Esophagus squamous epithelium (tissue), 4 donors: ENCODE results near the gene GATB.

Experiments
- POLR2A ChIP-seq, 4 donors: fragments of 450-650 bp; IDR thresholded peaks; one replicate each; pipeline ENCODE4 v1.6.1; 2017; ENCODE audit warnings: antibody characterized with exemption in 4 of 4, mild to moderate bottlenecking in 4 of 4, moderate library complexity in 3 of 4
- TF ChIP-seq, protein P1 (sequence below), 6 experiments: fragments of 450-650 bp in 4 of 6; fragments of 200-600 bp in 2 of 6; sonication (generic) in 2 of 6; IDR thresholded peaks; one replicate each; pipeline ENCODE4 v1.5.1; 2016 to 2019; ENCODE audit warnings: antibody characterized with exemption in 6 of 6, mild to moderate bottlenecking in 4 of 6, moderate library complexity in 4 of 6

DNA sequence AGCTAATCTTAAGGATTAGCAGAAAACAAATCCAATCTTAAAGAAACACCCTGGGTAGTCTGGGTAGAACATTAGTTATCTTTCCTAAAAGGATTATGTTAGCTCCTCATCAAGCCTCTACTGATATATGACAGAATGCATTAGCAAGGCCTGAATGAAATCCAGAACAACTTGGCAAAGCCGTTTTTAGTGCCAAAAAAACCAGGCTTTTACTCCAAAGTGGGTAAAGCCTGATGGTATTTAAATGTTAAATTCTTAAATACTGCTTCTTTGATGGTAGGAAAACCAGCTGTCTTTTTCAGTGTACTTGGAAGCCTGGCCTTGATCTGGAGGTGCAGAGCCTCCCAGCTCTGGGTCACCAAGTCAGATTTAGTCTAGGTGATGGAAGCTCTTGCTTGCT lies 120.4 kb downstream of the GATB start:
- TF ChIP-seq, protein P1, sequence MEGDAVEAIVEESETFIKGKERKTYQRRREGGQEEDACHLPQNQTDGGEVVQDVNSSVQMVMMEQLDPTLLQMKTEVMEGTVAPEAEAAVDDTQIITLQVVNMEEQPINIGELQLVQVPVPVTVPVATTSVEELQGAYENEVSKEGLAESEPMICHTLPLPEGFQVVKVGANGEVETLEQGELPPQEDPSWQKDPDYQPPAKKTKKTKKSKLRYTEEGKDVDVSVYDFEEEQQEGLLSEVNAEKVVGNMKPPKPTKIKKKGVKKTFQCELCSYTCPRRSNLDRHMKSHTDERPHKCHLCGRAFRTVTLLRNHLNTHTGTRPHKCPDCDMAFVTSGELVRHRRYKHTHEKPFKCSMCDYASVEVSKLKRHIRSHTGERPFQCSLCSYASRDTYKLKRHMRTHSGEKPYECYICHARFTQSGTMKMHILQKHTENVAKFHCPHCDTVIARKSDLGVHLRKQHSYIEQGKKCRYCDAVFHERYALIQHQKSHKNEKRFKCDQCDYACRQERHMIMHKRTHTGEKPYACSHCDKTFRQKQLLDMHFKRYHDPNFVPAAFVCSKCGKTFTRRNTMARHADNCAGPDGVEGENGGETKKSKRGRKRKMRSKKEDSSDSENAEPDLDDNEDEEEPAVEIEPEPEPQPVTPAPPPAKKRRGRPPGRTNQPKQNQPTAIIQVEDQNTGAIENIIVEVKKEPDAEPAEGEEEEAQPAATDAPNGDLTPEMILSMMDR (IDR thresholded peaks at IDR 0.05) = no peak
- TF ChIP-seq POLR2A (IDR thresholded peaks at IDR 0.05) = no peak
